Measurements from ENCODE around the gene KDM5C. TPM values are rescaled to one million over a fixed set of nuclear protein-coding genes. Genes with fewer than 3 reads are reported as not detected.

Gene KDM5C
- total RNA-seq, 1 experiment from 2014 or later, result 98.7 TPM

- H3K14ac ChIP-seq (ENCODE audit: insufficient read depth, low read length), result no peak overlapping the region
- Mint-ChIP-seq H3K4me1 (peaks cover 0 to 5% of the 10 kb centered on the region in 2 experiments; a peak in 1 of 4 replicates), H3K27me3 (ENCODE audit: low read depth) (no peaks in the 10 kb centered on the region; the same call in 1 of the 2 replicates), H3K9me3 (peaks cover 55 to 72% of the 10 kb centered on the region in 2 experiments), H3K27ac (no peak overlapping the region), H3K36me3 (ENCODE audit: insufficient read depth in 1 of 3, low read depth in 3 of 3) (peaks cover 4 to 31% (median 9%) of the 10 kb centered on the region in 3 experiments), H3K4me3 (no peak overlapping the region; a peak in 1 of 5 replicates)
- no peak overlapping the region for H2AK5ac ChIP-seq (ENCODE audit: insufficient read length, low read length)
- H3K9me3 ChIP-seq (ENCODE audit: control insufficient read depth, low read depth, low read length), result peaks cover 32% of the 10 kb centered on the region
- H2BK20ac ChIP-seq (ENCODE audit: low read depth, low read length, poor library complexity, severe bottlenecking), result no peak overlapping the region
- H2BK120ac ChIP-seq (ENCODE audit: low read depth, low read length, poor library complexity, severe bottlenecking), result no peak overlapping the region
- no peak overlapping the region for H3K23ac ChIP-seq (ENCODE audit: insufficient read length, low read depth, low read length)
- no peaks in the 10 kb centered on the region for H3K27me3 ChIP-seq (ENCODE audit: insufficient read depth, low read length)
- no peak overlapping the region for H3K18ac ChIP-seq (ENCODE audit: insufficient read length, low read depth, low read length)
- H3K9ac ChIP-seq (ENCODE audit: extremely low read depth, insufficient read length, low read length), result no peak overlapping the region
- no peaks in the 10 kb centered on the region for H3K79me1 ChIP-seq (ENCODE audit: insufficient read depth, low read depth, low read length, poor library complexity, severe bottlenecking)
- H4K8ac ChIP-seq (replicated peaks; ENCODE audit: insufficient read length, low read depth, low read length), result no peak overlapping the region
- no peak overlapping the region for H3K27ac ChIP-seq (ENCODE audit: insufficient read length, low read depth, low read length)
- no peak overlapping the region for H3K4me2 ChIP-seq (ENCODE audit: insufficient read depth, insufficient read length, low read length)
- no peak for TF ChIP-seq CTCF (conservative IDR thresholded peaks at IDR 0.05)
- H3T11ph ChIP-seq (ENCODE audit: low read length), result no peak overlapping the region
- no peak overlapping the region for H4K91ac ChIP-seq (ENCODE audit: insufficient read length, low read depth, low read length)
- no peaks in the 10 kb centered on the region for H3K4me1 ChIP-seq (ENCODE audit: insufficient read depth, low read length)
- H3K4ac ChIP-seq (ENCODE audit: low read depth, low read length), result no peak overlapping the region
- no peak overlapping the region for H2AFZ ChIP-seq (ENCODE audit: low read length)
- no peak overlapping the region for H2BK15ac ChIP-seq (ENCODE audit: low read depth, low read length)
- no peak for DNase-seq
- H3K23me2 ChIP-seq (ENCODE audit: insufficient read length, low read depth, low read length, poor library complexity, severe bottlenecking), result no peaks in the 10 kb centered on the region
- H4K5ac ChIP-seq (ENCODE audit: insufficient read length, low read depth, low read length), result no peak overlapping the region
- no peaks in the 10 kb centered on the region for H3K79me2 ChIP-seq (ENCODE audit: insufficient read depth, low read length)
- WGBS (ENCODE audit: extremely low coverage, insufficient read length, low lambda C conversion rate), result no CpG with 5 or more reads among the region's 9 CpGs
- no peak overlapping the region for H3K56ac ChIP-seq (ENCODE audit: insufficient read length, low read depth, low read length)
- H2BK5ac ChIP-seq (ENCODE audit: insufficient read length, low read length), result no peak overlapping the region
- no peak overlapping the region for H2BK12ac ChIP-seq (ENCODE audit: insufficient read length, low read depth, low read length)
- no peaks in the 10 kb centered on the region for H4K20me1 ChIP-seq (ENCODE audit: control insufficient read depth, insufficient read depth, insufficient read length)
Measured at GRCh38 chrX:53233536-53233935, 8.5 kb upstream of the KDM5C start.
